ENCODE measurements around the gene PDIK1L. TPM values are rescaled to one million over a fixed set of nuclear protein-coding genes. Genes with fewer than 3 reads are reported as not detected.

PDIK1L gene
- total and polyA plus RNA-seq, 10 donors: 2.5 to 14.1 (median 10.5) TPM

GRCh38 chr1:26169669-26170471, 58.2 kb downstream of the PDIK1L start, which contains the start of gene ZNF593:
Gene ZNF593 (plus strand): TSS chr1:26169908. CDS start chr1:26169984, 76 bp downstream.
- WGBS, 5 donors: 1 to 6% (median 1%) methylated on average over 15 to 76 of the region's 76 CpGs
- intact Hi-C loops (cut with DNase I; ENCODE audit: low total_unique reads): no loop called here
- Histone ChIP-seq H3K36me3 (peaks cover 0 to 10% (median 0%) of the 10 kb centered on the region in 6 donors), H3K27me3 (replicated peaks in 1 of 7) (peaks cover 0 to 4% (median 0%) of the 10 kb centered on the region in 7 donors), H3K4me3 (peak within 1 kb of the TSS; percentile 56 to 86 (median 76)), H3K4me1 (peaks cover 9 to 29% (median 20%) of the 10 kb centered on the region in 6 donors), H3K9me3 (no peaks in the 10 kb centered on the region), H3K27ac (peak within 1 kb of the TSS; percentile 55 to 89 (median 86))
- DNase-seq: peak; percentile 98
- no peak for TF ChIP-seq POLR2A (IDR thresholded peaks at IDR 0.05)
- TF ChIP-seq POLR2AphosphoS5 (IDR thresholded peaks at IDR 0.05): peak; percentile 86 to 92 (median 88)
- TF ChIP-seq CTCF (IDR thresholded peaks at IDR 0.05 in 8 of 11, conservative IDR thresholded peaks at IDR 0.05 in 3 of 11): peak; percentile 86 to 96 (median 93)

- Histone ChIP-seq H3K4me1 (peaks cover 9 to 28% (median 20%) of the 10 kb centered on the region in 6 donors), H3K9me3 (no peaks in the 10 kb centered on the region), H3K27me3 (replicated peaks in 1 of 7) (no peaks in the 10 kb centered on the region), H3K36me3 (peaks cover 0 to 10% (median 0%) of the 10 kb centered on the region in 6 donors), H3K4me3 (peak overlapping the region; percentile 56 to 86 (median 76)), H3K27ac (peak overlapping the region in 4 of 8 donors; percentile 86 to 89 (median 88))
- 65 to 84% (median 71%) methylated on average over 9 of the region's 9 CpGs for WGBS, 5 donors
- TF ChIP-seq CTCF (IDR thresholded peaks at IDR 0.05 in 8 of 11, conservative IDR thresholded peaks at IDR 0.05 in 3 of 11) (no peak), POLR2AphosphoS5 (IDR thresholded peaks at IDR 0.05) (no peak), POLR2A (IDR thresholded peaks at IDR 0.05) (no peak)
- no peak for DNase-seq
- intact Hi-C loops (cut with DNase I; ENCODE audit: low total_unique reads): no loop called here
Observed at GRCh38 chr1:26170472-26170821, 58.8 kb downstream of the PDIK1L start.

- 91 to 95% (median 94%) methylated on average over 32 to 34 of the region's 34 CpGs for WGBS, 5 donors
- no peaks in the 10 kb centered on the region for H3K27me3 ChIP-seq (replicated peaks in 1 of 7)
- no peak for TF ChIP-seq POLR2A (IDR thresholded peaks at IDR 0.05)
- no peak for TF ChIP-seq CTCF (IDR thresholded peaks at IDR 0.05 in 8 of 11, conservative IDR thresholded peaks at IDR 0.05 in 3 of 11)
- no peak for TF ChIP-seq POLR2AphosphoS5 (IDR thresholded peaks at IDR 0.05)
- intact Hi-C loops (cut with DNase I; ENCODE audit: low total_unique reads): no loop called here
- H3K4me3 ChIP-seq: peak within 1 kb of the TSS in 6 of 8 donors; percentile 56 to 86 (median 76)
- peaks cover 0 to 10% (median 0%) of the 10 kb centered on the region in 6 donors for H3K36me3 ChIP-seq
- peaks cover 9 to 28% (median 20%) of the 10 kb centered on the region in 6 donors for H3K4me1 ChIP-seq
- H3K9me3 ChIP-seq: no peaks in the 10 kb centered on the region
- no peak within 1 kb of the TSS for H3K27ac ChIP-seq
- no peak for DNase-seq
Observed at GRCh38 chr1:26171084-26172072, 59.8 kb downstream of the PDIK1L start, which contains the start of gene ZNF593OS. Gene ZNF593OS (minus strand): TSS chr1:26171832. CDS start chr1:26171661, 171 bp downstream.

Other genes starting within 250 kb of the PDIK1L start
- gene PAQR7, start 236.1 kb upstream of the PDIK1L start, total RNA-seq: 10 to 100 TPM in 4 of 7 donors, 1 to 10 TPM in 3; 9.2 to 14.2 (median 11.9) TPM
- 1 to 10 TPM; 3.0 to 4.8 (median 4.0) TPM for gene PAQR7, start 236.1 kb upstream of the PDIK1L start, polyA plus RNA-seq
- gene STMN1, start 205.4 kb upstream of the PDIK1L start, total RNA-seq: 10 to 100 TPM; 40.3 to 59.5 (median 47.8) TPM
- gene STMN1, start 205.4 kb upstream of the PDIK1L start, polyA plus RNA-seq: 100 to 1,000 TPM in 1 of 3 donors, 10 to 100 TPM in 2; 48.4 to 174 (median 95.8) TPM
- 10 to 100 TPM; 12.9 to 19.7 (median 13.9) TPM for gene PAFAH2, start 113.8 kb upstream of the PDIK1L start, total RNA-seq
- 1 to 10 TPM; 3.9 to 5.3 (median 4.7) TPM for gene PAFAH2, start 113.8 kb upstream of the PDIK1L start, polyA plus RNA-seq
- 1 to 10 TPM; 2.3 to 8.6 (median 4.9) TPM for gene EXTL1, start 90.0 kb upstream of the PDIK1L start, total RNA-seq
- gene EXTL1, start 90.0 kb upstream of the PDIK1L start, polyA plus RNA-seq: 1 to 10 TPM in 1 of 3 donors, under 1 TPM in 2; 0.30 to 3.6 (median 0.63) TPM
- gene SLC30A2, start 65.7 kb upstream of the PDIK1L start, total RNA-seq: not detected
- gene SLC30A2, start 65.7 kb upstream of the PDIK1L start, polyA plus RNA-seq: not detected
- under 1 TPM in 2 of 7 donors, not detected in 5; 0.19 to 0.61 TPM for gene TRIM63, start 44.2 kb upstream of the PDIK1L start, total RNA-seq
- under 1 TPM; 0.13 to 0.33 (median 0.30) TPM for gene TRIM63, start 44.2 kb upstream of the PDIK1L start, polyA plus RNA-seq
- gene FAM110D, start 47.3 kb downstream of the PDIK1L start, total RNA-seq: 1 to 10 TPM in 6 of 7 donors, under 1 TPM in 1; 0.76 to 5.9 (median 1.8) TPM
- 1 to 10 TPM in 1 of 3 donors, under 1 TPM in 2; 0.44 to 1.2 (median 0.91) TPM for gene FAM110D, start 47.3 kb downstream of the PDIK1L start, polyA plus RNA-seq
- gene C1orf232, start 57.1 kb downstream of the PDIK1L start, total RNA-seq: not detected
- not detected for gene C1orf232, start 57.1 kb downstream of the PDIK1L start, polyA plus RNA-seq
- gene ZNF593, start 58.1 kb downstream of the PDIK1L start, total RNA-seq: 10 to 100 TPM; 13.5 to 27.8 (median 19.6) TPM
- gene ZNF593, start 58.1 kb downstream of the PDIK1L start, polyA plus RNA-seq: 100 to 1,000 TPM in 1 of 3 donors, 10 to 100 TPM in 2; 74.9 to 104 (median 80.3) TPM
- gene ZNF593OS, start 60.0 kb downstream of the PDIK1L start, total RNA-seq: not detected
- under 1 TPM; 0.26 to 0.43 (median 0.26) TPM for gene ZNF593OS, start 60.0 kb downstream of the PDIK1L start, polyA plus RNA-seq
- gene CNKSR1, start 65.7 kb downstream of the PDIK1L start, total RNA-seq: 1 to 10 TPM; 1.0 to 5.5 (median 3.7) TPM
- gene CNKSR1, start 65.7 kb downstream of the PDIK1L start, polyA plus RNA-seq: 1 to 10 TPM in 2 of 3 donors, under 1 TPM in 1; 0.68 to 2.0 (median 1.0) TPM
- gene CATSPER4, start 78.8 kb downstream of the PDIK1L start, total RNA-seq: not detected
- under 1 TPM in 1 of 3 donors, not detected in 2; 0.03 TPM for gene CATSPER4, start 78.8 kb downstream of the PDIK1L start, polyA plus RNA-seq
- gene CEP85, start 122.4 kb downstream of the PDIK1L start, total RNA-seq: 10 to 100 TPM in 5 of 7 donors, 1 to 10 TPM in 2; 7.8 to 14.9 (median 10.8) TPM
- 1 to 10 TPM; 3.9 to 5.2 (median 4.2) TPM for gene CEP85, start 122.4 kb downstream of the PDIK1L start, polyA plus RNA-seq
- 100 to 1,000 TPM; 139 to 261 (median 233) TPM for gene SH3BGRL3, start 168.3 kb downstream of the PDIK1L start, total RNA-seq
- 100 to 1,000 TPM; 249 to 319 (median 286) TPM for gene SH3BGRL3, start 168.3 kb downstream of the PDIK1L start, polyA plus RNA-seq
- gene UBXN11, start 194.8 kb downstream of the PDIK1L start, total RNA-seq: 10 to 100 TPM; 25.1 to 67.1 (median 48.0) TPM
- 10 to 100 TPM; 26.6 to 67.8 (median 66.1) TPM for gene UBXN11, start 194.8 kb downstream of the PDIK1L start, polyA plus RNA-seq
- gene CD52, start 206.1 kb downstream of the PDIK1L start, total RNA-seq: 100 to 1,000 TPM; 206 to 422 (median 301) TPM
- 1,000 to 10,000 TPM; 2,248 to 3,726 (median 2,540) TPM for gene CD52, start 206.1 kb downstream of the PDIK1L start, polyA plus RNA-seq
- gene CRYBG2, start 242.3 kb downstream of the PDIK1L start, total RNA-seq: 1 to 10 TPM in 1 of 7 donors, under 1 TPM in 1, not detected in 5; 0.87 to 1.1 TPM
- gene CRYBG2, start 242.3 kb downstream of the PDIK1L start, polyA plus RNA-seq: 1 to 10 TPM; 1.2 to 3.4 (median 1.5) TPM